SH-SY5Y (cell line): ENCODE measurements around the gene NCAPD2.

Experiments
- GATA2 ChIP-seq: IDR thresholded peaks from 2 replicates; pipeline ENCODE4 v1.6.1; 2011; ENCODE audit warnings: mild to moderate bottlenecking, low read depth, low read length
- GATA3 ChIP-seq: IDR thresholded peaks from 2 replicates; pipeline ENCODE4 v1.6.1; 2011; ENCODE audit warnings: low read depth, mild to moderate bottlenecking, low read length, moderate library complexity

DNA sequence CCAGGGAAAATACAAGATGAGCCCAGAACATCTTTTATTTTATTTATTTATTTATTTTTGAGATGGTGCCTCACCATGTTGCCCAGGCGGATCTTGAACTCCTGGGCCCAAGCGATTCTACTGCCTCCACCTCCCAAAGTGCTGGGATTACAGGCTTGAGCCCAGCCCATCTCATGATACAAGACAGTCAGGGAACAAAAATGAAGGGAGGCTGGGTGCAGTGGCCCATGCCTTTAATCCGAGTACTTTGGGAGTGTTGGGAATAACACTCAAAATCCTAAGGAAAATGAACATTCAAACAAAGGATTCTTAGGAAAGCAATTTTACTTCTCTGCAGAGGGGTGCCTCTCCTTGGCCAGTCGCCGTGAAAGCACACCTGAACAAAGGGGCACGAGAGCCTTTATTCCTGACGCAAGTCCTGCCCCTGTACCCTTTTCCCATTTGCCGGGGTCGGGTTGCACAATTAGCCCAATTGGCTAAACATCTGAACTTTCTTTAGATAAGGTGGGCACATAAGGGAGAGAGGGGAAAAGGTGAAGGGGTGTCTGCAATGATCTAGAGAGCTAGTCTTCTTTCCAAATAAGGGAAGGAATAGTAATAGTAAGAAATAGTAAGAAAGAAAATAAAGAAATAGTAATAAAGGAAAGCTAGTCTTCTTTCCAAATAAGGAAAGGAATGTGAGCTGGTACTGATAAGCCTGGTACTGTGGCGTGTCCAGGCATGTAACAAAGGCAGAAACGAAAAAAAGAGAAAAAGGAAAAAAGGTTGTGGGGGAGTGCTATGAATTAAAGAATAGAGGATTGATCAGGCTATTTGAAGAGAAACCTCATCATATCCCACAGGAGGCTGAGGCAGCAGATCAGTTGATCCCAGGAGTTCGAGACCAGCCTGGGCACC lies 13.4 kb downstream of the NCAPD2 start:
- no peak for TF ChIP-seq GATA2
- TF ChIP-seq GATA3, result no peak
